GM18526 (cell line): Measurements from ENCODE around the gene ALPK1.

Source experiments
- POLR2A ChIP-seq: IDR thresholded peaks from 3 replicates; pipeline ENCODE4 v1.6.1; 2011; ENCODE audit not compliant: insufficient read length; ENCODE audit errors: extremely low read depth

The ALPK1 gene

GRCh38 chr4:112279882-112280315 is 17.3 kb upstream of the ALPK1 start:
- TF ChIP-seq POLR2A: no peak

DNA sequence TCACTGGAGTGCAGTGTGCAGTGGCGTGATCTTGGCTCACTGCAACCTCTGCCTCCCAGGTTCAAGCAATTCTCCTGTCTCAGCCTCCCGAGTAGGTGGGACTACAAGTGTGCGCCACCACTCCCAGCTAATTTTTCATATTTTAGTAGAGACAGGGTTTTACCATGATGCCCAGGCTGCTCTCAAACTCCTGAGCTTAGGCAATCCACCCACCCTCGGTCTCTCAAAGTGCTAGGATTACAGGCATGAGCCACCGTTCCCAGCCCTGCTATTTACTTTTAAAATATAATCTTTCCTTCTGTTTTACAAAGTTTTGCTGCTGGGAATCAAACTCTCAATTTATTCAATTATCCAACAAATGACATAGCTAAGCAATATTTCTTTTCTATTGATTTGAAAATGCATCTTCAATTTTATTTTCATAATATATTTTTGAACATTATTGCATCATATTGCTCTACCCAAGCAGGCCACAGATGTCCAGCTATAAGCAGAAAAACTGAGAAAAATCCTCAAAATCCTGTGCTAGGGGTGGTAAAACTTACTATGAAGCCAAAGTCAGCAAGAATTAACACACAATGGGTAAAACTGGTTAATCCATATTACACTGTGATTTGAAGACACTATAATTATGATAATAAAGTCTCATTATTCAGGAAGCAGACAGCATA is 16.6 kb upstream of the ALPK1 start:
- TF ChIP-seq POLR2A: no peak

- TF ChIP-seq POLR2A: no peak
Measured at GRCh38 chr4:112282860-112283667, 14.1 kb upstream of the ALPK1 start.

DNA sequence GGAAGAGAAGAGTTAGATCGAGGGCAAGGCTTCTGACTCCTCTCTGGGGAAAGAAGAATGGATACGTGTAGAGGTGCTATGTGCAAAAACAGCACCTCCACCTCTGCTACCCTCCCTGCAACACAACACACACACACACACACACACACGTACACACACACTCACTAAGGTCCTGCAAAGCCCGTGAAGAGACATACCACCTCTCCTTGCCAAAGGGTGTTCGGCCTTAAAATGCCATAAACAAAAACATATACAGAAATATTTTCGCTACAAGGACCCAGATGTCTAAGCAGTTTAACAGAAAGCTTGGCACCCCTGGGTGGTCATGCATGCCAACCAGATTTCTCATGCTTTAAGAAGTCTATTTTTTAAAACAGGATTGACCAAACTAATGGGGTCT is 13.0 kb upstream of the ALPK1 start:
- no peak for TF ChIP-seq POLR2A

DNA sequence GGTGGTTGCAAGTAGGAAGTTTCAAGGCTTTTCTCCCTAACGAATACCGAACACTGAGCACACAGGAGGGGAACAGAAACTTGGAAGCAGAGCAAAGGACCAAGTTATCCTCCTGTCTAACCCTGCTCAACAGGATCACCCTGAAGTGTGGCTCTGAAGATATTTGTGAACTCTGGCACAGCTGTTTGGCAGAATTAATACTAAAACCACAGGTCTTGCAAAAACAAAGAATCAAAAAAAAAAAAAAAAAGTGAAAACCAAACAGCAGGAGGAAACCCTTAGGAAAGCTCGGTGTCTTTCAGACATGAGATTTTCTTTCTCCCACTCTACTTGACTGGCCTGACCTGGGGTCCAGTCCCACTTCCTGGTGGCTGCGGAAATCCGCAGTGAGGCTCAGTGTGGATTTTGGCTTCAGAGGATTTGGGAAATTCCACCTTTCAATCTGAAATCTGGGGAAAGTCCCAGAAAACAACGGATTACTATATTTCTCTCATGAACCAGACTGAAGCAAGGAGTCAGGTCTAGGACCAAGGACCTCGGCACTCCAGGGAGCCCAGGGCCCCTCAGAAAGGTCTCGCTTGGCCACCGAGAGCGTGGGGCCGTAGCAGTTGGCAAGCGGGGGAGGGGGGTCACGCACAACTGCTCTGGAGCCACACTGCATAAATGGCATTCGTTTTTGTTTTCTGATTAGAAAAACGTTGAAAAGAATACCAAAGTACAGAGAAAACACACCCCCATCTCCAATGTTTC is 12.3 kb upstream of the ALPK1 start:
- no peak for TF ChIP-seq POLR2A

GRCh38 chr4:112287258-112287989 is 9.7 kb upstream of the ALPK1 start:
- peak; percentile 51 for TF ChIP-seq POLR2A

DNA sequence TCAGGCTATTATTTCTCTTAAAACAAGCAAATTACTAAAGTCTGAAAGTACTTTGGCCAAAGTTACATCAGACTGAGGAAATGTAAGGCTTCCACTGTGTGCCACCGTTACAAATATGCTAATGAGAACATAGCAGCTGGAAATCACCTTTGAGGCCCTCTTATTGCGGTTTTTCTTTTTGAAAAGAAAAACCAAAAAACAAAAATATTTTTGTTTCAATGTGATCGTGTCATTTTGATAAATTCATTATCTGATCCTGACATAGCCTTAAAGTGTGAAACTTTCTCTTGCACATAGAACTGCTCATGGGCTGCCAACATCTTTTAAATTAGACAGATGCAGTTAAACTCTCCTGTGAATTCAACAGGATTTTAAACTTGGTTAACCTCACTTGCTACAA is 8.7 kb upstream of the ALPK1 start:
- TF ChIP-seq POLR2A: no peak

GRCh38 chr4:112289407-112290253 is 7.5 kb upstream of the ALPK1 start:
- TF ChIP-seq POLR2A: no peak

- TF ChIP-seq POLR2A: no peak
Measured at GRCh38 chr4:112290341-112290740, 6.8 kb upstream of the ALPK1 start.

DNA sequence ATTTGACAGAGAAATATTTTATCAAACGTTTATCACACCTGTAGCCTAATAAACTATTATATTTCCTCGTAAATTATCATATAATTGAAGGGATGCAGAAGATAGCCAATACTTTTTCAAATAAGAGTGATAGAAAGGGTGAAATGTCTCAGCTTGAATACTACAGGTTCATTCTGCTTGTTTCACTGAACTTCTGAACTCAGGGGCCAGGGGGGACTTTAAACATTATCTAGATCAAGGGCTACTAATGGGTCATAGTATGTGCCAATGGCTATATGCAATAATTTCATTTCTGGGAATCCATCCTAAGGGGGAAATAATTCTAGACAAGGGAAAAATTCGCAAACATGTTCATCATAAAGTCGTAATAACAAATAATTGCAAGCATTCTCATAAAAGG is 2.6 kb downstream of the ALPK1 start:
- no peak for TF ChIP-seq POLR2A

GRCh38 chr4:112302320-112303274 is 5.4 kb downstream of the ALPK1 start:
- no peak for TF ChIP-seq POLR2A

GRCh38 chr4:112311516-112311915 is 14.3 kb downstream of the ALPK1 start:
- no peak for TF ChIP-seq POLR2A

- TF ChIP-seq POLR2A: no peak
Measured at GRCh38 chr4:112312610-112313239, 15.6 kb downstream of the ALPK1 start.

- TF ChIP-seq POLR2A: no peak
Measured at GRCh38 chr4:112315446-112315845, 18.3 kb downstream of the ALPK1 start.
